HCT116 (cell line): Measurements from ENCODE around the gene SCFD2. TPM values are rescaled to one million over a fixed set of nuclear protein-coding genes. Genes with fewer than 3 reads are reported as not detected.

ENCODE experiments used
- ATAC-seq: fragments of 200-7000 bp; cut with Tn5 transposase; 2 replicates; pipeline ENCODE4 v1.9.1; 2020; ENCODE audit warnings: mild to moderate bottlenecking, moderate library complexity
- BruUV-seq: library from RNA; stranded (reverse); fragments of 400-500 nt; replicated peaks from 2 replicates; lab custom pipeline; 2021; lab: Mats Ljungman, UMichigan
- CTCF ChIA-PET: fragments of 300-600 bp; sonication (Branson Sonifier 250); formaldehyde crosslinking; loops from one replicate; lab custom pipeline; 2021; ENCODE audit warnings: antibody characterized with exemption; lab: Charles Lee
- POLR2A ChIA-PET: fragments of 300-600, 350-600 bp; sonication (Branson Sonifier 250); formaldehyde crosslinking; loops from one replicate; lab custom pipeline; 2021; ENCODE audit warnings: antibody characterized with exemption; lab: Charles Lee
- RAD21 ChIA-PET, 2 experiments: fragments of 300-600 bp; sonication (Branson Sonifier 250); formaldehyde crosslinking; loops; one replicate each; lab custom pipeline; 2023; ENCODE audit warnings: low total read pairs in 2 of 2; ENCODE audit not compliant: uncharacterized antibody in 2 of 2, unreplicated experiment in 2 of 2, low non-redundant PET in 1 of 2; lab: Charles Lee
- DNase-seq: peaks from one replicate; pipeline ENCODE4 v3.0.0-alpha.2; 2010; ENCODE audit warnings: low read depth, low spot score
- H2AFZ ChIP-seq: fragments of 200-600 bp; shearing (Covaris generic), sonication (generic); 2 replicates; pipeline ENCODE4 v1.6.1; 2017; ENCODE audit warnings: low read depth, mixed run types, mixed read lengths, antibody characterized with exemption, low read length; ENCODE audit not compliant: poor library complexity, severe bottlenecking
- H3K27ac ChIP-seq: 2 replicates; pipeline ENCODE4 v1.5.1; 2012; ENCODE audit warnings: low read depth, low read length
- H3K27me3 ChIP-seq: fragments of 200-600 bp; sonication (generic); 2 replicates; pipeline ENCODE4 v1.6.1; 2016; ENCODE audit warnings: mixed run types, low read length, mixed read lengths; ENCODE audit not compliant: insufficient read depth
- H3K36me3 ChIP-seq, 2 experiments: fragments of 200-500 bp in 1 of 2; fragments of 200-600 bp in 1 of 2; sonication (Bioruptor generic) in 1 of 2; sonication (generic) in 1 of 2; 2 replicates each; pipeline versions ENCODE4 v1.5.1 to v1.6.1; 2014 to 2016; ENCODE audit warnings: low read length in 2 of 2, inconsistent platforms in 1 of 2, mixed read lengths in 1 of 2, mixed run types in 1 of 2; ENCODE audit not compliant: insufficient read depth in 2 of 2, control insufficient read depth in 1 of 2
- H3K4me1 ChIP-seq, 2 experiments: fragments of 200-600 bp in 1 of 2; sonication (generic) in 1 of 2; 2 replicates each; pipeline versions ENCODE4 v1.5.1 to v1.6.1; 2012 to 2017; ENCODE audit warnings: low read length in 2 of 2, inconsistent platforms in 1 of 2, mild to moderate bottlenecking in 1 of 2, mixed read lengths in 1 of 2, mixed run types in 1 of 2, moderate library complexity in 1 of 2; ENCODE audit not compliant: insufficient read depth in 2 of 2, control insufficient read depth in 1 of 2
- H3K4me2 ChIP-seq: fragments of 200-600 bp; sonication (generic); 2 replicates; pipeline ENCODE4 v1.6.1; 2017; ENCODE audit warnings: mixed run types, low read length, mixed read lengths
- H3K4me3 ChIP-seq, 2 experiments: fragments of 200-600 bp in 1 of 2; sonication (generic) in 1 of 2; replicated peaks in 1 of 2; 2 replicates each; pipeline ENCODE4 v1.5.1; 2011 to 2016; ENCODE audit warnings: low read length in 2 of 2, control low read depth in 1 of 2, low read depth in 1 of 2, mild to moderate bottlenecking in 1 of 2, mixed read lengths in 1 of 2, mixed run types in 1 of 2
- H3K79me2 ChIP-seq: fragments of 200-600 bp; sonication (generic); 2 replicates; pipeline ENCODE4 v1.6.1; 2017; ENCODE audit warnings: mild to moderate bottlenecking, mixed run types, low read length, moderate library complexity, mixed read lengths; ENCODE audit not compliant: insufficient read depth
- H3K9ac ChIP-seq: fragments of 200-600 bp; sonication (generic); 2 replicates; pipeline ENCODE4 v1.6.1; 2016; ENCODE audit warnings: low read length, mixed read lengths
- H3K9me2 ChIP-seq: fragments of 200-600 bp; sonication (generic), shearing (Covaris generic); 2 replicates; pipeline ENCODE4 v1.6.1; 2017; ENCODE audit warnings: mixed run types, mild to moderate bottlenecking, moderate library complexity; ENCODE audit not compliant: insufficient read depth
- H3K9me3 ChIP-seq, 2 experiments: fragments of 200-500 bp in 1 of 2; fragments of 200-600 bp in 1 of 2; sonication (Bioruptor generic) in 1 of 2; sonication (generic) in 1 of 2; 2 replicates each; pipeline ENCODE4 v1.6.1; 2014 to 2017; ENCODE audit warnings: low read length in 2 of 2, mixed read lengths in 2 of 2, inconsistent platforms in 1 of 2, low read depth in 1 of 2, mild to moderate bottlenecking in 1 of 2, mixed run types in 1 of 2, moderate library complexity in 1 of 2; ENCODE audit not compliant: control insufficient read depth in 1 of 2, insufficient read depth in 1 of 2
- H4K20me1 ChIP-seq: fragments of 200-600 bp; sonication (generic), shearing (Covaris generic); 2 replicates; pipeline ENCODE4 v1.6.1; 2017; ENCODE audit warnings: mixed run types, mild to moderate bottlenecking, moderate library complexity; ENCODE audit not compliant: insufficient read depth
- ELF1 ChIP-seq: IDR thresholded peaks from 2 replicates; pipeline ENCODE4 v1.6.1; 2012; ENCODE audit warnings: low read depth, borderline replicate concordance
- EZH2phosphoT487 ChIP-seq: fragments of 200-600 bp; IDR thresholded peaks from 2 replicates; pipeline ENCODE4 v1.6.1; 2018; ENCODE audit warnings: antibody characterized with exemption, borderline replicate concordance
- POLR2A ChIP-seq: IDR thresholded peaks from 2 replicates; pipeline ENCODE4 v1.7.0; 2011; ENCODE audit warnings: borderline replicate concordance; ENCODE audit not compliant: insufficient read depth, insufficient read length; ENCODE audit errors: extremely low read depth
- intact Hi-C: fragments of 100-400 bp; cut with micrococcal nuclease; formaldehyde crosslinking; loops from 2 replicates; pipeline ENCODE4 v1.10.0; 2022
- total RNA-seq: library from RNA; stranded (reverse); gene quantifications from one replicate; pipeline ENCODE4 v1.2.1, GENCODE V29; 2021; ENCODE audit not compliant: unreplicated experiment

SCFD2 gene
- total RNA-seq, 1 experiment from 2014 or later = 13.6 TPM

DNA sequence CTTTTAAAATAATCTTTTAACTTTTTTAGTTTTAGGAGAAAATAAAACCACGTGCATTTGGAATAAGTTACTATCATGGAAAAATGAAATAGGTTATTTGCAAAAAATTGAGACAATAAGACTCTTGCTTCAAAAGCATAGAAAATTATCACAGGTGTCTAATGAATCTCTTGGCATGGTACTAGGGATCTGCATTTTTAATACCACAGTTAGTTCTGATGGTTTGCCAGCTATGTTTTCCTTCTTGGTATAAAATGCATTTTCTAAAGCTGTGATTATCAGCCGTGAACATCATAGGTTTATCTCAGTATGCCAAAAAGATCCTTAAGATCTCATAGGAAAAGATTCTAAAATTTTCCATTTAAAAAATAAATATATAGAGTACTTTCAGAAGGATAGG, 419.9 kb downstream of the SCFD2 start:
- RAD21 ChIA-PET = no interaction called here
- Histone ChIP-seq H4K20me1 (no peaks in the 10 kb centered on the region), H2AFZ (no peak overlapping the region), H3K36me3 (no peaks in the 10 kb centered on the region), H3K79me2 (no peaks in the 10 kb centered on the region), H3K4me2 (no peak overlapping the region), H3K4me3 (no peak overlapping the region), H3K4me1 (no peaks in the 10 kb centered on the region), H3K27me3 (no peaks in the 10 kb centered on the region), H3K9me3 (no peaks in the 10 kb centered on the region), H3K9ac (no peak overlapping the region), H3K9me2 (no peaks in the 10 kb centered on the region), H3K27ac (no peak overlapping the region)
- intact Hi-C loops = no loop called here
- POLR2A ChIA-PET = no interaction called here
- no TSS peak for BruUV-seq
- DNase-seq (no peak), ATAC-seq (no peak)
- CTCF ChIA-PET = no interaction called here
- no peak for TF ChIP-seq POLR2A

- BruUV-seq = no TSS peak
- no peaks in the 10 kb centered on the region for H3K9me3 ChIP-seq
- CTCF ChIA-PET = interaction anchor here (0.6 kb wide), 1 partner anchor 850 kb away, joined by 3 read pairs; no protein-coding TSS in a partner anchor
- RAD21 ChIA-PET = no interaction called here
- no peaks in the 10 kb centered on the region for H3K27me3 ChIP-seq
- ATAC-seq (no peak), DNase-seq (no peak)
- POLR2A ChIA-PET = no interaction called here
- no peak overlapping the region for H3K4me2 ChIP-seq
- no peak overlapping the region for H3K27ac ChIP-seq
- TF ChIP-seq EZH2phosphoT487 (no peak), ELF1 (no peak)
- no peaks in the 10 kb centered on the region for H3K9me2 ChIP-seq
- no peak overlapping the region for H3K4me3 ChIP-seq
- intact Hi-C loops = no loop called here
- no peaks in the 10 kb centered on the region for H3K36me3 ChIP-seq
- H4K20me1 ChIP-seq = no peaks in the 10 kb centered on the region
- no peaks in the 10 kb centered on the region for H3K4me1 ChIP-seq
- H3K79me2 ChIP-seq = no peaks in the 10 kb centered on the region
- H2AFZ ChIP-seq = no peak overlapping the region
- H3K9ac ChIP-seq = no peak overlapping the region
These were observed 420.4 kb downstream of the SCFD2 start for GRCh38 chr4:52945326-52945898.
